IPS DF 6.9 (cell line): ENCODE results near the gene BICD2.

Experiments
- DNase-seq: peaks from one replicate; pipeline ENCODE4 v3.0.0-alpha.2; 2013; ENCODE audit warnings: low read depth, low spot score
- H3K27ac ChIP-seq: one replicate; pipeline ENCODE4 v1.5.1; 2013; ENCODE audit warnings: low read length, control low read depth
- H3K27me3 ChIP-seq: 2 replicates; pipeline ENCODE4 v1.6.1; 2013; ENCODE audit warnings: mild to moderate bottlenecking, low read length; ENCODE audit not compliant: control insufficient read depth, insufficient read depth
- H3K36me3 ChIP-seq: 2 replicates; pipeline ENCODE4 v1.6.1; 2013; ENCODE audit warnings: low read length; ENCODE audit not compliant: control insufficient read depth, insufficient read depth
- H3K4me1 ChIP-seq: 2 replicates; pipeline ENCODE4 v1.6.1; 2013; ENCODE audit warnings: low read length; ENCODE audit not compliant: control insufficient read depth, insufficient read depth
- H3K4me3 ChIP-seq: 2 replicates; pipeline ENCODE4 v1.5.1; 2013; ENCODE audit warnings: mild to moderate bottlenecking, low read length
- H3K9me3 ChIP-seq: 2 replicates; pipeline ENCODE4 v1.6.1; 2013; ENCODE audit warnings: low read length, inconsistent platforms; ENCODE audit not compliant: control insufficient read depth, insufficient read depth
- WGBS: extraction: QIAGEN DNeasy Blood & Tissue Kit; methylation state at CpG from one replicate; pipeline ENCODE4 v1.1.7; 2013; ENCODE audit warnings: mixed read lengths, missing lambda C conversion rate; ENCODE audit not compliant: insufficient read length, insufficient coverage; 5-methylcytosine and 5-hydroxymethylcytosine counted together

BICD2 gene

DNA sequence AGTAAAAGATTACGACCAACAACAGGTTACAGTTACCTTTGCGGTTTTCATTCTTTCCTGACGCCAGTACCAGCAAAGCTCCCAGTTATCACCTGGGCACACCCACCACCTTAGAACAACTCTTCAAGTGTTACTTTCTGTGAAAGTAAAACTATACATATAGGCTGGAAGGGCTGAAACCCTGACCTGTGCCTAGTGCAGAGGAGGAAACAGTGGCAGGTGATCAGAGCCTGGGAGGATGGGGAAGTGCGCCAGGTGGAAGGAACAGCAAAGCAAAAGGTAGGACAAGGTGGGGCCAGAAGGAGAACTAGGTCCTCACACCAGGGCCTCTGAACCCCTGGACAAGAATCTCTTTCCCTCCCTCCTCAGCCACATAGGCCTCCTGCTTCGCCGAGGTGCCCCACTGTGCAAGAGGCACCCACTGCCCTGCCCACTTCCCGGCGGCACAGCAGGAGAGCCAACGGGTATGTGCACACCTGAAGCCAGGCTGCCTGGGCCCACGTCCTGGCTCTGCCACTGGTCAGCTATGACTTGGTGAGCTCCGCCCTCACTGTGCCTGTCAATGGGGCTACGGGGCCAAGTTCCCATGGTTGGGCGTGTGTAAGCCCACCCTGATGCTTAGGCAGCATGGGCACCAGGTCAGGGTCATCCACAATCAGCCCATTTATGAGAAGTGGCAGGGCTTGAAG lies 26.9 kb downstream of the BICD2 start:
- WGBS: no CpG with 5 or more reads among the region's 13 CpGs
- H3K27me3 ChIP-seq: no peaks in the 10 kb centered on the region
- H3K4me1 ChIP-seq: peaks cover 2% of the 10 kb centered on the region; the same call in 1 of the 2 replicates
- no peak overlapping the region for H3K27ac ChIP-seq
- no peak overlapping the region for H3K4me3 ChIP-seq
- DNase-seq: no peak
- no peaks in the 10 kb centered on the region for H3K36me3 ChIP-seq
- no peaks in the 10 kb centered on the region for H3K9me3 ChIP-seq

DNA sequence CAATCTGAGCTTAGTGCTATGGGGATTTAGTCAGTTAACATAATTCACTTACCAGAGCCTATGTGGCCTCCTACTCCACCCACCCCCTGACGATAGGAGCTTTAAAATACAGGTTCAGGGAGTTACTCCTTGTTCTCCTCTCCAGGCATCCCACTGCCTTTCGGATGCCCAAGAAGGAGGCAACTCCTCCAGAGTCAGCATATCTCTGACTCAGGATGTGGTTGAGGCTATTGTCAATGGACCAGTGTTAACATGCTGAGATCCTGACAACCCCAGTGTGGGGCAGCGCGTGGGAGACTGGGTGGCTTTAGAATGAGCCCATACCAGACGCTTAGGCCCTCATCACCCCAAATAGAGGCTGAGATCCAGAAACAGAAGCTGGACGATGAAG lies 27.4 kb downstream of the BICD2 start:
- Histone ChIP-seq H3K36me3 (no peaks in the 10 kb centered on the region), H3K27ac (no peak overlapping the region), H3K4me3 (no peak overlapping the region), H3K9me3 (no peaks in the 10 kb centered on the region), H3K27me3 (no peaks in the 10 kb centered on the region), H3K4me1 (peaks cover 2% of the 10 kb centered on the region; the same call in 1 of the 2 replicates)
- no peak for DNase-seq
- WGBS: no CpG with 5 or more reads among the region's 6 CpGs

DNA sequence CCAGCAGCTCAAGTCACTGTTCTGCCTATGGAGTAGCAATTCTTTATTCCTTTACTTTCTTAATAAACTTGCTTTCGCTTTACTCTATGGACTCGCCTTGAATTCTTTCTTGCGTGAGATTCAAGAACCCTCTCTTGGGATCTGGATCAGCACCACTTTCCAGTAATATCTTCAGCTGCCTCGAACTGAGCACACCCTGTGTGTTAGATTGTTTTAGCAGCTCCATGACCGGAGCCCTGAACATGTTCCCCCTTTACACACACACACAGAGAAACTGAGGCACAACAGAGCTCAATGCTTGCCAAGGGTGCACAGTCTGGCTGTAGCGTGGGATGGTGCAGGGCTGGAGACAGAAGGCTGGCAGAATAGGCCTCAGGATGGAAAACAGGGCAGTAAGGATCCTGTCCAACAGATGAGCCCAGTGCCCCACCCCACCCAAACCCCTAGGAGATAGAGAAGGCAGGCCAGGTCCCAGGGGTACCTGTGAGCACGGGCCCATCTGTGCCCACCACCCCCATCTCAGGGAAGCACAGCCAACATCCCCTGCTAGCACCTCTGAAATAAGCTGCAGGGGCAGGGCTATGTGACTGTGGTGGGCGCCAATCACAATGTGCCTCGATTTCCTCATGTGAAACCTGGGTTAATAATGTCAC lies 27.9 kb downstream of the BICD2 start:
- Histone ChIP-seq H3K9me3 (no peaks in the 10 kb centered on the region), H3K36me3 (no peaks in the 10 kb centered on the region), H3K4me3 (no peak overlapping the region), H3K4me1 (peaks cover 2% of the 10 kb centered on the region; the same call in 1 of the 2 replicates), H3K27ac (no peak overlapping the region), H3K27me3 (no peaks in the 10 kb centered on the region)
- DNase-seq: no peak
- no CpG with 5 or more reads among the region's 9 CpGs for WGBS

DNA sequence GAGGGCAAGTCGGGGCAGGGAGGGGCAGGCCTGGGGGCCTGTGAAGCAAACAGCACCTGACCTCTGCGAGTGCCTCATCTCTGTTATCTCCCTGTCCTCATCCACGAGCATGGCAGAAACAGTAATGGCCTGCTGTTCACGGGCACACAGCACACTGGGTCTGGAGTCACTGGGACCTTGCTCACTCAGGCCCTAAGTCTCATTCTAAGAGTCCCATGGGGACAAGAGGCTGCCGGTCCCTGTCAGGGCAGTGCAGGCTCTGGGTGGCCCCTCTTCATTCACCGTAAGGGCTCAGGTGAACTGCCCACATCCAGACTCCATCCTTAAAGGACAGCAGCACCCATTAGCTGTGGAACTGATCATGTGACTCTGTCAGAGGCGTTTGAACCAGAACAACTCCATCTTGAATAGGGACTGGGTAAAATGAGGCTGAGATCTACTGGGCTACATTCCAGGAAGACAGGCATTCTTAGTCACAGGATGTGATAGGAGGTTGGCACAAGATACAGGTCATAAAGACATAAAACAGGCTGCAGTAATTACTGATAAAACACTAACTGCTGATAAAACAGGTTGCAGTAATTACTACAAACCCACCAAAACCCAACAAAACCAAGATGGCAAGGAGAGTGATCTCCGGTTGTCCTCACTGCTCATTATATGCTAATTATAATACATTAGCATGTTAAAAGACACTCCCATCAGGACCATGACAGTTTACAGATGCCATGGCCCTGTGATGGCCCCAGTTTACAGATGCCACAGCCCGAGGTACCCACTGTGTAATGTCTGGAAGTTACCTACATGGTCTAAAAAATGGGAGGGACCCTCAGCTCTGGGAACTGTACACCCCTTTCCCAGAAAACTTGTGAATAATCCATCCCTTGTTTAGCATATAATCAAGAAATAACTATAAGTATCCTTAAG lies 28.7 kb downstream of the BICD2 start:
- Histone ChIP-seq H3K4me1 (peaks cover 2% of the 10 kb centered on the region; the same call in 1 of the 2 replicates), H3K27ac (no peak overlapping the region), H3K36me3 (no peaks in the 10 kb centered on the region), H3K4me3 (no peak overlapping the region), H3K27me3 (no peaks in the 10 kb centered on the region), H3K9me3 (no peaks in the 10 kb centered on the region)
- DNase-seq: no peak
- no CpG with 5 or more reads among the region's 9 CpGs for WGBS

DNA sequence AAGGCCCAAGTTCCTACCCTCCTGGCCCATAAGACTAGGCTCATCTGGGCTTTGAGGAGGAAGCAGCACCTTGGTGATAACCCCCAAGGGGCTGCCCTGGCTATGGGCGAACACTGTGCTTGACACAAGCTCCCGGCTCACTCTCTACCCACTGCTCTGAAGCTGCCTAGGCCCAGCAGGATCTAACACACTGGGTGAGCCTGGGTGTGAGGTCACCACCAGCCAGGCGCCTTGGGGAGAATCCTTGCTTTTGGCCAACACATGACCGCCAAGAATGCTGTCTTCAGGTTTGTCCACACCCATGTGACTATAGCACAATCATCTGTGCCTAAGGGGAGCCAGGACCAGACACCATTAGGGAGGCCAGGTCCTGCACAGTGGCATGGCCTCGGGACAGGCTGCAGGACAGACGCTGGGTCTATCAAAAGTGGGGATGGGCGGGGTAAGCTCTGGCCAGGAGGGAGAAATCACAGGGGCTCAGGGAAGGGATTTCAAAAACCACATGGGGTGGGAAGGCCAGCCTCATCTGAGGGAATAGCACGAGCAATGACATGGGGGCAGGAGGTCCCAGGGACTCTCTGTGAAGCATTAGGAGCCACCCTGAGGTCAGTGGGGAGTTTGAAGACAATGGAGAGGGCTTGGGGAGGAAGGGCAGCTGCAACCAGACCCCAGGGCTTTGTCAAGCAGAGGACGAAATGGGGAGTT lies 29.6 kb downstream of the BICD2 start:
- peaks cover 2% of the 10 kb centered on the region; the same call in 1 of the 2 replicates for H3K4me1 ChIP-seq
- WGBS: no CpG with 5 or more reads among the region's 9 CpGs
- H3K36me3 ChIP-seq: no peaks in the 10 kb centered on the region
- no peaks in the 10 kb centered on the region for H3K27me3 ChIP-seq
- no peak overlapping the region for H3K27ac ChIP-seq
- H3K4me3 ChIP-seq: no peak overlapping the region
- no peaks in the 10 kb centered on the region for H3K9me3 ChIP-seq
- no peak for DNase-seq

DNA sequence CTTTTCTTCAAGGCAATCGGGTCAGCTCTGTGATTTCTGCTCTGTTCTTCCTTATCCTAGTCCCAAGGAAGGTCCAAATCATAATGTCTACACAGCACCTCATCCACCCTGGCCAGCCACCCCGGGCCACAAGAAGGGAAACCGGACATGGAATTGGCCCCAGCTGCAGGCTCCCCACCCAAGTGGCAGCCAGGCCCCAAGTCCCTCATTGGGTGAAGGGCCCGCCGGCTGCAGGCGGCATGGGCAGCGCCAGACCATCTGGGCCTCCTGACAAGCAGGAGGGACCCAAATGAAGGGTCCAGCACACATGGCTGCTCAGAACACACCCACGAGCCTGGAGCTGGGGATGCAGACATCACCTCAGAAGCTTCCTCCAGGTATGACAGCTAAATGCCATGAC lies 33.7 kb downstream of the BICD2 start:
- H3K4me3 ChIP-seq: no peak overlapping the region
- no CpG with 5 or more reads among the region's 8 CpGs for WGBS
- no peak overlapping the region for H3K27ac ChIP-seq
- no peaks in the 10 kb centered on the region for H3K27me3 ChIP-seq
- H3K4me1 ChIP-seq: no peaks in the 10 kb centered on the region
- H3K36me3 ChIP-seq: peaks cover 4% of the 10 kb centered on the region
- no peak for DNase-seq
- H3K9me3 ChIP-seq: no peaks in the 10 kb centered on the region

DNA sequence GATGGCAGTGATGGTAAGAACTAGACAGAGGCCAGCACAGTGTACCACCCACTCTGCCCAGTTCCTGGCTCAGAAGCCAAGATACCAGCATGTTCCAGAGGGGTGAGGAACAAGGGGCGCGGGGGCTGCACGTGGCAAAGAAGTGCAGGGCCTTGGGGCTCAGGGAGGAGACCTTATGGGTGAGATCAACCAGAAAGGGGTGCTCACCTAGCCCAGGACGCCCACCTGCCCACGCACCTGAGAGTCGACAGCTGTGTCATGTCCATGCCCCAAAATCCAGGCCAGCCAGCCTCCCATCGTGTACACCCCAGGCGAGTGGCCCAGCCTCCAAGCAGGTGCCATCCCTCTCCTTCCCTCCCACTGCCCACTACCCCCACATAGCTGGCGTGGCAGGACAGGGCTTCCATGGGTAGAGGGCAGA lies 34.9 kb downstream of the BICD2 start:
- Histone ChIP-seq H3K27ac (no peak overlapping the region), H3K27me3 (no peaks in the 10 kb centered on the region), H3K36me3 (peaks cover 4% of the 10 kb centered on the region), H3K4me3 (no peak overlapping the region), H3K9me3 (no peaks in the 10 kb centered on the region), H3K4me1 (no peaks in the 10 kb centered on the region)
- WGBS: no CpG with 5 or more reads among the region's 9 CpGs
- DNase-seq: no peak

DNA sequence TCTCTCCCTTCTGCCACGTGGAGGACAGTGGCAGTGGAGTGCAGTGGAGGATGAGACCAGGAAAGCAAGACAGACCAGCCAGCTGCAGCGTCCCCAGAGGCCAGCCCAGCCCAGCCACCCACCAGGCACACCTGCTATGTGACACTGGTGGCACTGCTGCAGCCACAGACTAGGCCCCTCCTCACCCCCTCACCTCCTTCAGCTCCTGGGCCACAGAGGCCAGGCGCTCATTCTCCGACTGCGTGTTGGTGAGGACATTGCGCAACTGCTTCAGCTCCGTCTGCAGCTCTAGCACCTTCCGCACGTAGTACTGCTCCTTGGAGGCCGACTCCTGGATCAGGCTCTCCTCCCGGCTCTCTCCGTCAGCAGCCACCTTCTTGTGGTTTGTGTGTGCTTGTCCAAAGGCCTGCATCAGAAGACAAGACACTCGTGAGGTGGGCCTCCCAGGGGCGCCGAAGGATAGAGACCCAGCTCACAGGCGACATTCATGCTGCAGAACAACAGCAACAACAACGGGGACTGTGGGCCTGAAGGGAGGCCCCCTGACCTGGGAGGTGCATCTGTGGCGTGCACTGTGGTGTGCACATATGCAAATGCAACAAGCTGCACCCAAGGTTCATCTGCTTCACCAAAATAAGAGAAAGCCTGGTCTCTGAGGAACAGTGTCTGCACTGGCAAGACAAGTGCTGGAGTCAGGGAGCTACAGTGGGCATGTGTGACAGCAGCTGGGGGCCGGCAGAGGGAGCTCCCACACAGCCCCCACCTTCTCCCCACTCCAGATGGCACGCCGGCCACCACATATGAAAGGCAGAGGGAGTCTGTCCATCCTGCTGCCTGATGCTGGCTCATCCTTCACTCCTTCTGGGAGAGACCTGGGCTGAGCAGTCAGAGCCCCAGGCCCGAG lies 35.5 kb downstream of the BICD2 start:
- no peaks in the 10 kb centered on the region for H3K9me3 ChIP-seq
- no peaks in the 10 kb centered on the region for H3K4me1 ChIP-seq
- H3K36me3 ChIP-seq: peaks cover 4% of the 10 kb centered on the region
- H3K4me3 ChIP-seq: no peak overlapping the region
- WGBS: no CpG with 5 or more reads among the region's 22 CpGs
- DNase-seq: no peak
- no peak overlapping the region for H3K27ac ChIP-seq
- no peaks in the 10 kb centered on the region for H3K27me3 ChIP-seq

DNA sequence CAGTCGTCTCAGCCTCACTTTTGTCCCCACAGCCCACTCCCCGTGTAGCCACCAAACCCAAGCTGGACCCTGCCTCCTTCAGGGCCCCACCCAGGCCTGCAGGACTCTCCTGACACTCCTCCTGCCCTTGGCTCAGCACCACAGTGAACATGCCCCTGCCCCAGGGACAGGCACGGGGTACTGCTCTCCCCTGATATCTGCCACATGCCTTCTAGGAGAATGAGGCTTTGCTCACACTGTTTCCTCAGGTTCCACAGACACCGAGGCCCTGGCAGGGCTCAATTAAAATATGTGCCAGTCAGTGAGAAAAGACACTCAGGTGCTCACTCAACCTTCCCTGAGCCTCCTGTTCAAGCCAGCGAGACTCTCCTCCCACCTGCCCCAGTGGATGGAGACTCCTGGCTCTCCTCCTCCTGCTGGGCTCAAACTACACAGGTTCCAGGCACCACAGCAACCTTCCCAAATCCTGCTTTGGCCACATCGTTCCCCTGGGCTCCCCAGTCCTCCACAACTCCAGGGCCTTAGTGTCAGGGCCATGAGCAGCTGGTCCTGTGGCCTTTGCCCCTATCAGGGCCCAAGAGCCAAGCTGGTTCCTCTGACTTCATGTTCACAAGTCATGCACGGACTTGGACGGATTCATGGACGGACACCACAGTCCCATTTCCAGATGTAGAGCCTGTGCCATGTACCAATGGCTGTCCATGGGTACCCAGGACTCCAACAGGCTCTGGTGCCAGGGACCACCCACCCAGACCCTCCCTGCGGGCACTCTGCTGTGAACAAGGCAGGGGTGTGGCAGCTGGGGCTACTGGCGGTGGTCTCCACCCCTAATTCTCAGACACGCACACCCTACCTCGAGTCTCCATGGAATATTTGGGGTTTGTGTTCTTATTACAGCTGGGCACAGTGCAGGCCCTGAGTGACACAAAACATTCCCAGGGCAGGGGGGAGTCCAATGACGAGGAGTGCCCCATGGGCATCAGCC lies 36.6 kb downstream of the BICD2 start:
- no peaks in the 10 kb centered on the region for H3K4me1 ChIP-seq
- no peak overlapping the region for H3K4me3 ChIP-seq
- no CpG with 5 or more reads among the region's 14 CpGs for WGBS
- H3K27me3 ChIP-seq: no peaks in the 10 kb centered on the region
- no peak overlapping the region for H3K27ac ChIP-seq
- H3K36me3 ChIP-seq: peaks cover 4% of the 10 kb centered on the region
- no peak for DNase-seq
- no peaks in the 10 kb centered on the region for H3K9me3 ChIP-seq
